CD4-positive, alpha-beta T cell treated with Interleukin-6 at 100 ng/mL for 8 hours (primary cell): ENCODE measurements around the gene ARHGEF10L.

Source experiments
- DNase-seq: peaks from one replicate; pipeline ENCODE4 v3.0.0-alpha.2; 2020; ENCODE audit warnings: mixed read lengths, low spot score

The ARHGEF10L gene

DNA sequence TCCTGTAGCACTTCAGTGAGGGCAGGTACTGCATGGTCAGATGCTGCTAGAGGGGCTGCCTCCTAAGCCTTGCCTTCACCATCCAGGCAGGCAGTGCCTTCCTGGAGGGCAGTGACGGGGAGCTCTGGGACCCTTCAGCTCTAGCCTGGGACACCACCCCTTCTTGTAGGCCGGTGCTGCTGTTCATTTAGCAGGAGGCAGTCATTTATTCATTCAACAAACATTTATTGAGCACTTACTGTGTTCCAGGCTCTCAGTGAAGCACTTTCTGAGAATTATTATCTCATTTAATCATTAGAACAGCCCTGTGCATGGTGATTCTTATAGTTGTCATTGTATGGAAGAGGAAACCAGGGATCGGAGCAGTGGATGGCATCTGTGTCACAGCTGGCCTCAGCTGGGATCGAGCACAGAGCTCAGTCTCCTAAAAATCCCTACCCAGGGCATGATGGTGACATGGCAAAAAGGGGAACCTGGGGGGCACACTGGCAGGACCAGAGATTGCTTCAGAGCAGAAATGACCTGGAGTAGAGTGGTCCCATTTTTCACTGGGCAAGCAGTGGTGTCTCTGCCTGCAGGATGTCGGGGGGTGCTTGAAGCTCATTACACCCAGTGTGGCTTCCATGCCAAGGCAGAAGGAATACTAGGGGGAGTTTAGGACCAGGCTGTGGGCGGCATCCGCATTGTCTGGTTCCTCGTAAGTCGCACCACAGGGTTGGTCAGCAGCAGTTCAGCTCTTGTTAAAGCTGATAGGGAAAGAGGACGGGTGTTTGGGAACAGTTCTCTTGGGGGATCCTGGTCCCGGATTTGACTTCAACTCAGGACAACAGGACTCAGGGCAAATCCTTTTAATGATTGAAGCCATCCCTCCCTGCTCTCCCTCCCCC lies 28.8 kb downstream of the ARHGEF10L start:
- DNase-seq, result no peak

DNA sequence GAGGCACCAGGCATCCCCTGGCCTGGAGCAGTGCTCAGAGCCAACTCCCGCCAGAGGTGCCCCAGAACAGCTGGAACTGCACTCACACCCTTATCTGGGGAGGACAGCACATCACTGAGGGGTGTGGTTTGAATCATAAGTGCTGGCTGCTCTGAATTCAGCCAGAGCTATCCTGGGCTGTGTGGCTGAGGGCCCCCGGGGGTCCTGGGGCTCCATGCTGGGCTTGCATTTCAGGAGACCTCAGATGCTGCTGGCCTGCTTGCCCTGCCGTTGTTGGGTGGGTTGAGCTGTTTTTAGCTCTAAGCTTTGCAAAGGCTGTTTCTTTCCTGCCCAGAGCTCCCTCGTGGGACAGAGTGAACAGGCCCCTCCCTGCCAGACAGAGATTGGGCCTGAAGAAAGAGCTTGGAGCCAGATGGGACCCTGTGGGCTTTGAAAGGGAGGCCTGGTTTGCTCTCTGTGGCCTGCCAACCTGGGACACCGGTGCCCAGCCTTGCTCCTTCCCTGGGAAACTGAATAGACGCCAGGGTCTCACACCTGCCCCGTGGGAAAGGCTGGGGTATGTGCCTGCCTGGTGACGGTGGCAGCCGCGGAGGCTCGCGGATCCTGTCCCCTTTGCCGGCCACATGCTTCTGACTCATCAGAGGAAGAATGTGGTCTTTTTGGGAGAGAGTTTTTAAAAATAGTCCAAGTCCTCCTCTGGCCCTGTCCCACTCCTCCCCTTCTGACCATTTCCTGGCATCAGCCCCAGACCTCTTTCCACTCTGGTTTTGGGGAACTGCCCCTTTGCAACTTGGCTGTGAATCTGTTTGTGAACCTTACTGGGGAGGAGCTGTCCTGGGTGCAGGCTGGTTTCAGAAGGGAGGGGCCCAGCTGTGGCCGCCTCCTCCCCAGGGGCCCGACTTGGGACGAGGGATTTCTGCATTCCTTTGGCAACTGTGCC lies 30.0 kb downstream of the ARHGEF10L start:
- DNase-seq, result no peak

DNA sequence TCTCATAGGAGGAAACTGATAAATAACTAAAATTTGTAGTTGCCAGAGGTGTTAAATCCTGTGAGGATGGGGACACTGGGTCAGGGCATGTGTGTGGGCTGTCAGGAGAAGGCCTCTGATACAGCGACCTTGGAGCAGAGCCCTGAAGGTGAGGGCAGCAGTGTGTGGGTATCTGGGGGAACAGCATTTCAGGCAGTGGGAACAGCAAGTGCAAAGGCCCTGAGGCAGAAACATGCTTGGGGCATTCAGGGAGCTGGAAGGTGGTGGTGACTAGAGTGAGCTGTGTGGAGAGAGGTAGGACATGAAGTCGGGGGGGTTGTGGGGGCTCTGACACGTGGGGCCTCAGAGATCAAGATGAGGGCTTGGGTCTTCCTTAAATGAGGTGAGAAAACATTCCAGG lies 30.7 kb downstream of the ARHGEF10L start:
- DNase-seq, result no peak

DNA sequence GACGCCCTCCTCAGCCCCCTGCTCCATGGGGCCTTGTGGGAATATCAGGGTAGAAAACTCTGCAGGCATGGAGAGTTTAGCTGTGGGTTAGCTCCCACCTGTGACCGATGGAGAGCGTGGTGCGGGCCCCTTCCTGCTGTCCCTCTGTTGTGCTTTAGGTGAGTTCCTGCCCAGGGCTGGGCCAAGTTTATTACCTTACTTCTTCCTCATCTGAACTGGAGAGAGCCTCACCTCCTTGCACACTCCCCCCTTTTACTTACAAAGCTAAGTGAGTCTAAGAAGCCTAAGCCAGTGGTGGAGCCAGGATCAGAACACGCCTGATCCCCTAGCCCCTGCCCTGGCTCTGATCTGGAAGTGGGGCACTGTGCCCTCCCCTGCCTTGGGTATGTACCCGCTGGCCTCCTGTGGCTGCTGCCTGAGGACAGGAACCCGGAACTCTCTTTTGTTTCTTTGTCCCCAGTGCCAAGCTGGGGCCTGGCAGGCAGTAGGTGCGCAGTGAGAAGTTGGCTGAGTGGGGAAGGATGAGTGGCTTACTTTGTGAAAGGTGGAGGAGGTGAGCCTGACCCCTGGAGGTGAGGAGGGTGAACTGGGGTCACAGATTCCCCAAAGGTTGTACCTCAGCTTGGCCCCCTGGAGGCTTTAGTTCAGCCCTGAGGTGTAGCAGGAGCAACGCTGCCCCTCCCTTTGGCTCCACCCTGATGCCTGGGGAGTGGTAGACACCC lies 32.9 kb downstream of the ARHGEF10L start:
- no peak for DNase-seq

DNA sequence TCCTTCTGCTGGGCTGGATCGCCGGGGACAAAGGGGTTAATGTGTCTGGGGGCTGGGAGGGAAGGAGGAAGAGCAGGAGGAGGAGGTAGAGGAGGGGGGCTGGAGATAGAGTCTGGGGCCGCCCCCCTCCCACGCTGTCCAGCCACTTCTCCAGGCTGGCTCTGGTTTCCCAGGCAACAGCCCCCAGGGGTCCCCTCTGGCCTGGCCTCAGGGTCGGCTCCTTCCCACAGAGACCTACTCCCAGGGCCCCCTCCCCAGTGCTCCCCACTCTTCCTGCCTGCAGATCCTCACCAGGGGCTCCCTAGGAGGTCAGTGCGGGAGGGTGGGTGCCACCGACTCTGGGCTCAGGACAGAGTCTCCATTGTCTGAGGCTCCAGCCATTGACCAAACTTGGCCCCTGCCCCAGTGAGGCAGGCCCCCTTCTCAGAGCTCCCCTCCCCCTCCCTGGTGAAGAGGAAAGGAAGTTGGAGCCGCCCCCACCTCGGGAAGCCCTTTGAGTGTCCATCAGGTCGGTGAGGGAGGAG lies 34.1 kb downstream of the ARHGEF10L start:
- DNase-seq, result no peak

DNA sequence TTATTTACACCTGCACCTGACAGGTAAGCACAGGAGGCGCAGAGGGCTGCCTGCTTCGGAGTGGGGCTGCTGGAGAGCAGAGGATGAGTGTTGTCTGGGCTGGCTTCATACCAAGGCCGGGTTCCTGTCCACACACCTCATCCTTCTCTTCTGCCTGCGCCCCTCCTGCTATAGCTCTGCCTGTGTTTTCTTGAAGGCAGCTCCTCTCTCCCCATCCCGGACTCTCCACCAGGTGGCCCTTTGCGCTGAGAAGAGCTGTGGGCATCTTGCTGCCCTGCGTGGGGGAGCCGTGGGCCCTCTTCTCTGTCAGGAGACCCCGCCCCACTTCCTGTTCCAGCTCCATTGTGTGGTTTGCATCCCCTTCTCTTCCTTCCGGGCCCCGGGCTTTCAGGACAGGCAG lies 35.0 kb downstream of the ARHGEF10L start:
- no peak for DNase-seq

DNA sequence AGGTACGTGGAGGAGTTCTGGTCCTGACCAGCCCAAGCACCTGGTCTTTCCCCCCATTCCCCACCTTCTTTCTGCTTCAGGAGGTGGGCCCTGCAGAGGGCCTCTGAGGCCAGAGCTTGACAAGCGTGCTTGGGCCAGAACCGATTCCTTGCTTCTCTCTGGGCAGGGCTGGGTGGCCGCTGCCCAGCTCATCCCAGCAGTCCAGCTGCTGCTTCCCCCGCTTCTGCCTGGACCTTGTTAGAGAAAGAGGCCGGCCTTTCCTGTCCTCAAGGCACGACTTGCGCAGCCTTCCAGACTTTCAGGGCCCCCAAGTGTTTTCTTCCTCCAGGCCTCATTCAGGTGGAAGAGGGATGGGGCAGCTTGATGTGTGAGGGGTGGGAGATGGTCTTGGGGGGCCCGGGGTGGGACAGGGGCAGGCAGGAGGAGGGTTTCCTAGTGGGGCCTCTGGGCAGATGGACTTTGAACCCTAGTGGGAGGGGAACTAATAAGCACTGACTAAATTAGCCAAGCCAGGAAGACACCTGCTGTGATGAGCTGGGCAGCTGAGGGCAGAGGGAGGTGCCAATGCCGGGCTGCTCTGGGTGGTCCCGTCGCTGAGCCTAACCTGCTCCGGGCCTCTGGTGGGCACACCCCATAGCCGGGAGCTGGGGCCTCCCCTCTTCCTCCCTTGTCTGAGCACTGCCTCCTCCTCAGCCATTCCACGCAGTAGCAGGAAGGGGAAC lies 36.5 kb downstream of the ARHGEF10L start:
- DNase-seq, result no peak

DNA sequence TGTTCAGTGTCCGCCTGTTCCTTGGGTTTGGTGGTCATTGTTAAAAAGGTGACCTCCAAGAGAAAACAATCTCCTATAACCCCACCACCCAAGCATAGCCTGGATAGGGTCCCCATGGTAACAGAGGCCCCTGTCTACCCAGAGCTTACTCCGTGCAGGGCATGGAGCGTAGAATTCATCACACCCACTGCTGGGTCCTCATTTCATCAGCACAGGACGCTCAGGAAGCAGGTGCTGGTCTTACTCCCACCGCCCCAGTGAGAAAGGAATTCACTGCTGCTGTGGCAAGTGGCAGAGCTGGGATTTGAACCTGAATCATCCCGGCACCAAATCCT lies 37.0 kb downstream of the ARHGEF10L start:
- no peak for DNase-seq

DNA sequence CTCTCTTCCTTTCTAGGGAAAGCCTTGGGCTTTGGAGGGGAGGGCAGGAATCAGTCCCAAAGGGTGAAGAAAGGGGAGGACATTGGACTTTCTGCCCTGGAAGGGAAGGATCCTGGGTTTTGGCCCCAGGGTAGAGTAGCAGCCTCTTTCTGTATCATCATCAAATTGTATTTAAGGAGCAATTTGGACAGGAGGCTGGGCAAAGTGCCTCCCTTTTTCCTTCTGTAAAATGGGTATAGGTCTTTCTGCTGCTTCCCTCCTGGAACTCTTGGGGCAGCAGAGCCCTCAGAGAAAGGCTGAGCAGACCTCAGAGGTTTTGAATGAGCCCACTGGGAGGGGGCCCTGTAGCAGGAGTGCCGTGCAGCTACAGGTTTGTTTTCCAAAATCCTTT lies 38.4 kb downstream of the ARHGEF10L start:
- no peak for DNase-seq

DNA sequence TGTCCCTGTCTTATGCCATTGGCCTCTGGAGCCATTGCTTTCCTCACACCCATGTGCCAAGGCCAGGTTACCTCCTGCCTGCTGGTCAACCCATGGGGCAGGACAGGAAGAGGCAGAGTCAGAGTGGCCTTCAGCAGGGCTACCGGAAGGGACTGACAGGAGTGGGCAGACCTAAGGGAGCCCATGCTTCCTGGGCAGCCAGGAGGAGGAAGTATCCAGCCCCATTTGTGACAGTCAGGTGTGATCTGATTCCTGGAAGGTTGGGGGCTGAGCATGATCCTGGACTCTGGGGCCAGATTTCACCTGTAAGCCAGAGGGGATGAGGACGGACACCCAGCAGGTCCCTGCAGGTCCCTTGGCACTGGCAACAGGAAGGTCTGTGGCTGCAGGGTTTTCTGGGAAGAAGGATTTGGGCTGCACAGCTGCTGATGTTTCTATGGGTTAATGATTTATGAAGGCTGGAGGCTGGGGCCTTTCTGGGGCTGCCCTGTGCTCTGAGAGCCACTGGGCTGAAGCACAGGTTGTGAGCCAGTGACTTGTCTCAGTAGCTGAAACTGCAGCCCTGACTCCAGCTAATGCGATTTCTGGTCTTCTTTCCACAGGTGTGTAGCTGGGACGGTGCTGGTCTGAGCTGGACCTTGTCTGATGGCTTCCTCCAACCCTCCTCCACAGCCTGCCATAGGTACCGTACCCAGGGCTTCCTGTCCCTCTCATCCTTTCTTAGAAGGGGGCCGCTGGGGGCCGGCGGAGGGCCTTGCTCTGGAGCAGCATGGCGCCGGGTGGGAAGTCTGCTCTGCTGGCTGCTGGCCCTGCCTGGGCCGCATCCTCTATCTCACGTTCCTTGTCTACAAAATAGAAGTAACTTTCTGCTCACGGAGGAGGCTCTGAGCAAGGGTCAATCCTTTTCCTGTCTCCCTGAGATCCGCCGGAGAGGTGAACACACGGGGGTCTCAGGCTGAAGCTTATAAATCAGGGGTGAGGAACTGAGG lies 40.7 kb downstream of the ARHGEF10L start:
- DNase-seq, result no peak

DNA sequence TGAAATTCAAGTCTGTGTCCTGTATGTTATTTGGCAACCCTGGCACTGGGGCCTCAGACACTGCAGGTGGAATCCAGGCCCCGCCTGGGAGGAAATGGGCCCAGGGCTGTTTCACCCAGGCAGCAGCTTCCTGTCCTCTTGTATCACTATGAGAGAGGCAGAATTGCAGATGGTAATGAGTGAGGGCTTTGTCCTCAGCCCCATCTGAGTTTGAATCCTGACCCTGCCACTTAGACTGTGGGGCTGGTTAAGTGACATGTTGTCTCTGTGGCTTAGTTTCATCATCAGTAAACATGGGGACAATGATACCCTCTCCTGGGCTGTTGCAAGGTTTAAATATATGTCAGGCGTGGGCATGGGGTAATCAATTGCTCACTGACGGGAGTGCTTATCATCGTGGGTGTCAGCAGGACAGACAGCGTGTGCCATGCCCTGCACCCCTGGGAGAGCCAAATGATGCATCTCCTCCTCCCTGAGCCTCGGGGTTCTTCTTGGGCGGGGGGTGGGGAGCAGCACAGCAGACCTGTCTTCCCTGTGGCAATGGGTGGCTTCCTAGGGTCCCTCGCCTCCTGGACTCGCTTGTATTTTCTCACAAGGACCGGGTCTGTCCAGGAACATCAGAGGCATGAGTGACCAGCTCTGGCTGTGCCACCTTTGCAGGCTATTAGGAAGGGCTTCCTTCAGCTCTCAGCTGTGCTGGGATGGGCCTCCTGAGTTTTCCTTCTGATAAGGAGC lies 42.1 kb downstream of the ARHGEF10L start:
- DNase-seq, result no peak

DNA sequence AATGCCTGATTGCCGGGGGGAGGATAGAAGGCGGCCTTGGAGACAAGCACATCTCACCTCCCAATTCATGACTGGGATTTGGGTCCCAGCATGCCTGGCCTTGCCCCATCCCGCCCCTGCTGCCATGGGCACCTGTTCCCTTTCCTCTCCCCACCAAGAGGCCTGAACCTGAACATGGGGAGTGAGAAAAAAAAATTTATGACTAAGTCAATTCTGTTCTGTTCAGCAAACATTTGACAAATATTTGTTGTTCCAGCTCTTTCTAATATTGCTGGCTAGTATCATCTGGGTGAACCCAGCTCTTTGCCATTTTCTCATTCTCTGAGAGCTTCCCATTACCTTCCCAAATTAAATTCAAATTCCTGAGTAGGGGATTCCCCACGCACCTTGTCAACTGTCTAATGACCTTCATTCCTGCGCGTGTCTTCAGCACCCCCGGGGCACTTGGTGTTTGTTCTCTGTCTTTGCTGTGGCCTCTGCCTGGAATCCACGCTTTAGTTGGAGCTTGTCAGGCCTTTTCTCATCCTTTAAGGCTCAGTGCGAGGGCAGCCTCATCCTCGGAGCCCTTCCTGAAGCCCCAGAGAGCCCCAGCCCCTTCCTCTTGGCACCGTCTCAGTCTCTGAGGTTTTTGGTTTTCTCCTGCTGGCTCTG lies 42.8 kb downstream of the ARHGEF10L start:
- no peak for DNase-seq

DNA sequence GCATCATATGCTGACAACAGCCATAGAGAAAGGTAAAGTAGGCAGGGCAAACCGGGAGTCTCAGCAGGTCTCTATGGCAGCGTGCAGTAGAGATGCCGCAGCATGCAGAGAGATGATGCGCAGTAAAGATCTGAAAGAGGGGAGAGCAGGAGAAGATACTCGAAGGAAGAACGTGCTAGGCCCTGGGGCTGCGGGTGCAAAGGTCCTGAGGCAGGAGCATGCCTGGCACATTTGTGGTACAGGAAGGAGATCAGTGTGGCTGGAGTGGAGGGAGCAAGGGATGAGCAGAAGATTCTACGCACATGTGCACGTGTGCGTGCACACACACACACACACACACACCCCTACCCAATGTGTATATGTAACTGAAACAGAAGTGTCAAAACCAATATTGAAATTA lies 45.0 kb downstream of the ARHGEF10L start:
- no peak for DNase-seq

DNA sequence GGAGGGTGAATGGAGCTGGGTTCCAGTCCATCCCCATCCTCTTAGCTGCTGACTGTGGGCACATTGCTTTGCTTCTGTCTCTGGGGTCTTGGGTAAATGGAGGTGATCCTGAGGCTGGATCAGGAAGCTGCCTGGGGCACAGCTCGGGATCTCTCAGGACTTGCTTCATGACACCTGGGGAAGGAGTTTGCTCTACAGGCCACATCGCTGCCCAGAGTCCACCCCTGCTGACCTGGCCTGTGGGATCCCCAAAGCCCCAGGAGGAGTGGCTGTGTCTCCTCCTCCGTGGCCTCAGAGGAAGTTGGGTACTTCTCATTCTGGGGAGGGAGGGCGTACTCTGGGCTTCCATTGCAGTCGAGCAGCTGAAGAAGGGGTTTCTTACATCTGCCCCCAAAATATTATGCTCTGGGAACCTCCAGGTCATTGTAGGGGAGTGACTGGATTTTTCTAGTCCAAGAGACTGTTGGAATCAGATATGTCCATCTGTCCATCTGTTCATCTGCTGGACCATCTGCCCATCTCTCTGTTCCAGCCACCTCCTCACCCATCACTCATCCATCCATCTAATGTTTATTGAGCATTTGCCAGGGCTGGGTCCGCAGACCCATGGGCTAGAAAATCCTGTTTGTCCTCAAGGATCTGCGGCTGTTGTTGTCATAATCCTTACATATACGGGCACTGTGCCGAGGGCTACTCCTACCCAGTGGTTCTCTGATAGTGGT lies 45.9 kb downstream of the ARHGEF10L start:
- no peak for DNase-seq

DNA sequence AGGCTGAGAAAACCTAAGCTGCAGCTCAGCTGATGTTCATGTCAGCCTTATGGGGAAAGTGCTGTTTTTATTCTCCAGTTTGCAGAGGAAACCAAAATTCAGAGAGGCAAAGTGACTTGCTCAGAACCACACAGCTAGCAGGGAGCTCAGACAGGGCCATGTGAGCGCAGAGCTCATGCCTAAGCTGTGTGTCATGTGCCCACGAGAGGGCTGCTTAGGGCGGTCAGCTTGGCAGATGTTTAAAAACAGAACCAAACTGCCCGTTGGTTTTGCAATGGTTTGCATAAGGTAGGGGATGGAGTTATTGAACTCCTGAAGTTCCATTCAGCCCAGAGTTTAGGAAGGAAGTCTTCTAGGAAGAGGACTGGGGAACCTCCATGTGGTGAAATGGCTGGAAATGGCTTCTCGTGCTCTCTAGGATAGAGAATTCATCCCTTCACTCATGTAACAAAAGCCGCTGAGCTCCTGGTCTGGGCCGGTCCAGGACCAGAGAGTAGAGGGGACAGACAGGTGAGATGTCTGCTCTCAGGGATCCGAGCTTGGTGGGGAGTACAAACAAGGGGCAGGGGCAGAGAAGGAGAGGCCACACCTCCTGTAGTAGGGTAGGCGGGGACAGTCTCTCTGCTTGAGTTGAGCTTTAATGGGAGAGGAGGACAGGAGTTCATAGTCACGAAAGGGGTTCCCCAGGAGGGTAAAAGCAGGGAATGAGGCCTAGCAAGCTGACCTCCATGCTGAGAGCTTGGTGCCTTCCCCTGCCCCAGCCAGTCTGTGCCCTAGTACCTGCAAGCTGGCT lies 46.9 kb downstream of the ARHGEF10L start:
- no peak for DNase-seq

DNA sequence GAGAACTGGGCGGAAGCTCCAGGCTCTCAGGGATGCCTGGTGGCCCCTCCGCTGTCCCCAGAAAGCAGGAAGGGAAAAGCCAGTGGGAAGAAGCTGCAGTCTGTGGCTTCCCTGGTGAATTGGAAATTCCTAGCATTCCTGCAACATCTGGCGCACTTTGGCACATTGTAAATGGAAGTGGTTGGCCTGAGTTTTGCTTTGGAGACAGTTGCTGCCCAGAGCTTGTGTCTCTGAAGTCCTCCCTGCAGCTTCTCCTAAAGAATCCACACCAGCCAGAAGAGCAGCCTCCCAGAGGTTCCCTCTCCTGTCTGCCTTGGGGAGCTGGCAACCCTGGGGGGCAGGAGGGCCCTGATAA lies 48.2 kb downstream of the ARHGEF10L start:
- DNase-seq, result no peak

DNA sequence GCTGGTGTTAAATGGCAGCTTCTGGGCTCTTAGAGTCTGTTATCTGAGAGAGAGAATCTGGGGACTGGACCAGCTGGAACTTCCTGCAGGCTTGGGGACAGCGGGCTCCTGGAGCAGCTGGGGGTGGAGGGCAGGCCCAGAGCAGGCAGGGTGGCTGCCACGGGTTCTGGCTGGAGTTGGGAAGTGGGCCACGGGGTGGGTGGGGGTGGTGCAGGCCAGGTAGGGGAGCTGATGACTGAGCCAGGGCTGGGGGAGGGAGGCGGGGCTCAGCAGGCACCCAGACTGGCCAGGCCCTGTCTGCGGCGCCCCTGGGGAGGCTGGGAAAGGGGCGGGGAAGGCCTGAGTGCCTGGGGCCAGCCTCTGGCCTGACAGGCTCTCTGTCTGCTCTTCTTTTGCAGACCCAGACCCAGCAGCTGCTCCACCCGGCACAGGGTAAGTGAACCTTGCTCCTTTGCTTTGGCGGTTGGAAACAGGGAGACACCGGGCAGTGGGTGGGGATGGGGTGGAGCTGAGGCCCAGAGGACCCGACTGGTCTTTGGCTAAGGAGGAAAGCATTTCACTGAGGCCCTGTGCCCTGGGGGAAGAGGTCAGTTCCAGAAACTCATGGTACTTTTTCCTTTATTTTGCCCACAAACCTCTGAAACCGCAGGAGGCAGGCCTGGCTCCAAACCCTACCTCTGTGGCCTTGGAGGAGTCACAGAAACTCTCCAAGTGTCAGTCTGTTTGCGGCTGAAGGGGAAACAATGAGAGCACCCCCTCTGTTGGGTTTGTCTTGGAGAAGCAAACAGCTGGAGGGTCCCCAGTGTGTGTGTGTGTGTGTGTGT lies 48.8 kb downstream of the ARHGEF10L start:
- DNase-seq, result no peak
